PC-9 (cell line): Measurements from ENCODE around the gene MOK.

Source experiments
- EZH2 ChIP-seq: fragments of 200-600 bp; sonication (generic); IDR thresholded peaks from 2 replicates; pipeline ENCODE4 v1.8.0; 2017; ENCODE audit warnings: antibody characterized with exemption, low read depth
- TF ChIP-seq, protein P1 (sequence below): fragments of 200-600 bp; sonication (generic); conservative IDR thresholded peaks from 2 replicates; pipeline ENCODE4 v1.6.1; 2017; ENCODE audit warnings: mixed run types, antibody characterized with exemption, mild to moderate bottlenecking, moderate library complexity

DNA sequence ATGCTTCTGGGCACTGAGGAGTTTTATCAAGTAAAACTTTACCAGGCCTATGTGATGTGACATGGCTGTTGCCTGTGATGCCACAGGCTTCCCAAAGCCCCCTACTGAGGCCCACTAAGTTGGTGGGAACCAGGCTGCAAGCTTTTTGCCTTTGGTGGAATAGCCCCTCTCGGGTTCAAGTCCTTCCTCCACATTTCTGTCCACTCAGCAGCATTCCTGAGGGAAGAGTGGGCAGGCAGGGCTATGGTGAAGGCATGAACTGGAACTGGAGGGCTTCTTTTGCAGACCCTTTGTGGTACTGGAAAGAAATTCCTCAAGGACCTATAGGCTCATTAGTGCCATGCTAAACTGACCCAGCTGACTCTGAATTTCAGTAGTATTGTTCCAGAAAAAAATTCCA, 116.8 kb downstream of the MOK start:
- TF ChIP-seq EZH2 = no peak
- TF ChIP-seq, protein P1, sequence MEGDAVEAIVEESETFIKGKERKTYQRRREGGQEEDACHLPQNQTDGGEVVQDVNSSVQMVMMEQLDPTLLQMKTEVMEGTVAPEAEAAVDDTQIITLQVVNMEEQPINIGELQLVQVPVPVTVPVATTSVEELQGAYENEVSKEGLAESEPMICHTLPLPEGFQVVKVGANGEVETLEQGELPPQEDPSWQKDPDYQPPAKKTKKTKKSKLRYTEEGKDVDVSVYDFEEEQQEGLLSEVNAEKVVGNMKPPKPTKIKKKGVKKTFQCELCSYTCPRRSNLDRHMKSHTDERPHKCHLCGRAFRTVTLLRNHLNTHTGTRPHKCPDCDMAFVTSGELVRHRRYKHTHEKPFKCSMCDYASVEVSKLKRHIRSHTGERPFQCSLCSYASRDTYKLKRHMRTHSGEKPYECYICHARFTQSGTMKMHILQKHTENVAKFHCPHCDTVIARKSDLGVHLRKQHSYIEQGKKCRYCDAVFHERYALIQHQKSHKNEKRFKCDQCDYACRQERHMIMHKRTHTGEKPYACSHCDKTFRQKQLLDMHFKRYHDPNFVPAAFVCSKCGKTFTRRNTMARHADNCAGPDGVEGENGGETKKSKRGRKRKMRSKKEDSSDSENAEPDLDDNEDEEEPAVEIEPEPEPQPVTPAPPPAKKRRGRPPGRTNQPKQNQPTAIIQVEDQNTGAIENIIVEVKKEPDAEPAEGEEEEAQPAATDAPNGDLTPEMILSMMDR = no peak
